SK-N-MC (cell line): Measurements from ENCODE around the gene ZNF662.

ENCODE experiments used
- EZH2 ChIP-seq: fragments of 200-600 bp; sonication (generic); IDR thresholded peaks from one replicate; pipeline ENCODE4 v1.6.1; 2017; ENCODE audit warnings: antibody characterized with exemption
- POLR2AphosphoS5 ChIP-seq: IDR thresholded peaks from 2 replicates; pipeline ENCODE4 v1.6.1; 2012; ENCODE audit warnings: mild to moderate bottlenecking, low read depth, low read length, borderline replicate concordance

DNA sequence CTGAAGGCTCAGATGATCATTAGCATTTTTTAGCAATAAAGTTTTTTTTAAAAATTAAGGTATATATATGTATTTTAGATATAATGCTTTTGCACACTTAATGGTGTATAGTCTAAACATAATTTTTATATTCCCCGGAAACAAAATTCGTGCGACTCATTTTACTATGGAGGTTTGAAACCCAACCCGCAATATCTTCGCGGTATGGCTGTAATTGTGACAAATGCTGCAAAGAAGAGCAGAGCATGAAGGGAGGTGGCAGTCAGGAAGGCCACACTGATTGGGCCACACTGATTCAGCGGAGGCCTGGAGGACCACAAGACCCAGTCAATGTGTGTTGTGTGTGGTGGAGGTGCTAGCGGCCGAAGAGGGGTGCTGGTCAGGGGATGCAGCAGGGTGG is 25.8 kb upstream of the ZNF662 start:
- TF ChIP-seq POLR2AphosphoS5 (no peak), EZH2 (no peak)
